GM06990 (cell line): ENCODE data around the gene GPD1.

Experiments
- DNase-seq: peaks from one replicate; pipeline ENCODE4 v3.0.0-alpha.2; 2011; ENCODE audit not compliant: insufficient read length; ENCODE audit errors: extremely low read depth
- H3K27me3 ChIP-seq: replicated peaks from 2 replicates; pipeline ENCODE4 v1.6.0; 2011; ENCODE audit warnings: low read length; ENCODE audit not compliant: control insufficient read depth, insufficient read depth
- H3K36me3 ChIP-seq: 2 replicates; pipeline ENCODE4 v1.5.1; 2011; ENCODE audit warnings: low read length; ENCODE audit not compliant: control insufficient read depth, insufficient read depth
- H3K4me3 ChIP-seq: replicated peaks from 2 replicates; pipeline ENCODE4 v1.5.1; 2011; ENCODE audit warnings: low read depth, mild to moderate bottlenecking, control low read depth, low read length
- CTCF ChIP-seq: IDR thresholded peaks from 2 replicates; pipeline ENCODE4 v1.5.1; 2011; ENCODE audit warnings: low read length, control low read depth, mild to moderate bottlenecking, inconsistent platforms; ENCODE audit not compliant: insufficient read depth, poor library complexity, severe bottlenecking

Gene GPD1

GRCh38 chr12:50156641-50157040 lies 52.8 kb downstream of the GPD1 start:
- Histone ChIP-seq H3K4me3 (no peak overlapping the region), H3K27me3 (no peaks in the 10 kb centered on the region), H3K36me3 (no peaks in the 10 kb centered on the region)
- no peak for TF ChIP-seq CTCF
- no peak for DNase-seq

GRCh38 chr12:50157259-50157658 lies 53.5 kb downstream of the GPD1 start:
- H3K4me3 ChIP-seq, result no peak overlapping the region
- no peak for TF ChIP-seq CTCF
- H3K36me3 ChIP-seq, result no peaks in the 10 kb centered on the region
- no peaks in the 10 kb centered on the region for H3K27me3 ChIP-seq
- no peak for DNase-seq

GRCh38 chr12:50160643-50161042 lies 56.8 kb downstream of the GPD1 start:
- DNase-seq, result no peak
- H3K36me3 ChIP-seq, result no peaks in the 10 kb centered on the region
- no peaks in the 10 kb centered on the region for H3K27me3 ChIP-seq
- H3K4me3 ChIP-seq, result no peak overlapping the region
- no peak for TF ChIP-seq CTCF
